ENCODE data around the gene DUSP12.

- no peak for TF ChIP-seq CTCF (IDR thresholded peaks at IDR 0.05 in 8 of 11, conservative IDR thresholded peaks at IDR 0.05 in 3 of 11)
- TF ChIP-seq POLR2AphosphoS5 (IDR thresholded peaks at IDR 0.05), result no peak
Measured at GRCh38 chr1:161805399-161806197, 56.0 kb downstream of the DUSP12 start.

Measured in spleen (tissue), 7 donors.